Measurements from ENCODE around the gene RPL36. TPM values are rescaled to one million over a fixed set of nuclear protein-coding genes. Genes with fewer than 3 reads are reported as not detected.

RPL36 gene
- total and polyA plus RNA-seq, 9 of the 15 experiments (the other 6 are each of a cell fraction or from before 2014, with no cell fraction given), result 350 to 3,412 (median 1,507) TPM

- TF ChIP-seq MITF (IDR thresholded peaks at IDR 0.05) (peak; percentile 100), STAG1 (CRISPR knock-in tag; IDR thresholded peaks at IDR 0.05; ENCODE audit: borderline replicate concordance) (no peak), KDM1A (IDR thresholded peaks at IDR 0.05) (no peak), RFX7 (CRISPR knock-in tag; IDR thresholded peaks at IDR 0.05) (no peak), MYC (IDR thresholded peaks at IDR 0.05; ENCODE audit: low read depth, low read length) (peak; percentile 100), MYC (CRISPR knock-in tag; IDR thresholded peaks at IDR 0.05; ENCODE audit: borderline replicate concordance, low read depth) (peak; percentile 93), HLTF (IDR thresholded peaks at IDR 0.05) (no peak), BDP1 (IDR thresholded peaks at IDR 0.05; ENCODE audit: insufficient read depth, insufficient read length) (no peak), MTA2 (IDR thresholded peaks at IDR 0.05; ENCODE audit: low read depth) (no peak), GATAD2A (IDR thresholded peaks at IDR 0.05) (no peak), PHB (CRISPR knock-in tag; IDR thresholded peaks at IDR 0.05) (peak; percentile 80; the same call in 1 of the 2 replicates), SP2 (IDR thresholded peaks at IDR 0.05; ENCODE audit: extremely low read depth, low read depth, low read length, poor library complexity, severe bottlenecking) (no peak), EHMT2 (IDR thresholded peaks at IDR 0.05) (no peak), TEAD2 (tag; IDR thresholded peaks at IDR 0.05) (no peak), ZNF282 (CRISPR knock-in tag; IDR thresholded peaks at IDR 0.05) (no peak; the same call in 1 of the 2 replicates), ETS2 (tag; IDR thresholded peaks at IDR 0.05; ENCODE audit: borderline replicate concordance, poor library complexity, severe bottlenecking) (no peak), ZNF583 (CRISPR knock-in tag; IDR thresholded peaks at IDR 0.05) (0 out of 2 replicates have a peak, but pooled peaks have one; percentile 10), TARDBP (IDR thresholded peaks at IDR 0.05) (no peak), JUN (IDR thresholded peaks at IDR 0.05; ENCODE audit: borderline replicate concordance, low read depth, low read length) (peak; percentile 91), JUN (CRISPR knock-in tag; IDR thresholded peaks at IDR 0.05; ENCODE audit: borderline replicate concordance) (peak; percentile 77), STAT5B (CRISPR knock-in tag; IDR thresholded peaks at IDR 0.05) (no peak), TCFL5 (CRISPR knock-in tag; conservative IDR thresholded peaks at IDR 0.05) (no peak), EGR1 (conservative IDR thresholded peaks at IDR 0.05) (peak; percentile 77)
- TF ChIP-seq, protein P1, sequence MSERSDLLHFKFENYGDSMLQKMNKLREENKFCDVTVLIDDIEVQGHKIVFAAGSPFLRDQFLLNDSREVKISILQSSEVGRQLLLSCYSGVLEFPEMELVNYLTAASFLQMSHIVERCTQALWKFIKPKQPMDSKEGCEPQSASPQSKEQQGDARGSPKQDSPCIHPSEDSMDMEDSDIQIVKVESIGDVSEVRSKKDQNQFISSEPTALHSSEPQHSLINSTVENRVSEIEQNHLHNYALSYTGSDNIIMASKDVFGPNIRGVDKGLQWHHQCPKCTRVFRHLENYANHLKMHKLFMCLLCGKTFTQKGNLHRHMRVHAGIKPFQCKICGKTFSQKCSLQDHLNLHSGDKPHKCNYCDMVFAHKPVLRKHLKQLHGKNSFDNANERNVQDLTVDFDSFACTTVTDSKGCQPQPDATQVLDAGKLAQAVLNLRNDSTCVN (CRISPR knock-in tag; IDR thresholded peaks at IDR 0.05), result no peak
- TF ChIP-seq, protein P2, sequence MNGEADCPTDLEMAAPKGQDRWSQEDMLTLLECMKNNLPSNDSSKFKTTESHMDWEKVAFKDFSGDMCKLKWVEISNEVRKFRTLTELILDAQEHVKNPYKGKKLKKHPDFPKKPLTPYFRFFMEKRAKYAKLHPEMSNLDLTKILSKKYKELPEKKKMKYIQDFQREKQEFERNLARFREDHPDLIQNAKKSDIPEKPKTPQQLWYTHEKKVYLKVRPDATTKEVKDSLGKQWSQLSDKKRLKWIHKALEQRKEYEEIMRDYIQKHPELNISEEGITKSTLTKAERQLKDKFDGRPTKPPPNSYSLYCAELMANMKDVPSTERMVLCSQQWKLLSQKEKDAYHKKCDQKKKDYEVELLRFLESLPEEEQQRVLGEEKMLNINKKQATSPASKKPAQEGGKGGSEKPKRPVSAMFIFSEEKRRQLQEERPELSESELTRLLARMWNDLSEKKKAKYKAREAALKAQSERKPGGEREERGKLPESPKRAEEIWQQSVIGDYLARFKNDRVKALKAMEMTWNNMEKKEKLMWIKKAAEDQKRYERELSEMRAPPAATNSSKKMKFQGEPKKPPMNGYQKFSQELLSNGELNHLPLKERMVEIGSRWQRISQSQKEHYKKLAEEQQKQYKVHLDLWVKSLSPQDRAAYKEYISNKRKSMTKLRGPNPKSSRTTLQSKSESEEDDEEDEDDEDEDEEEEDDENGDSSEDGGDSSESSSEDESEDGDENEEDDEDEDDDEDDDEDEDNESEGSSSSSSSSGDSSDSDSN (IDR thresholded peaks at IDR 0.05; ENCODE audit: borderline replicate concordance in 1 of 2, low read depth in 2 of 2, low read length in 2 of 2), result peak; percentile 76 to 90; a peak in 3 of 4 replicates
Observed at GRCh38 chr19:5719961-5720790, 30.1 kb downstream of the RPL36 start, which contains the start of the genes CATSPERD and LONP1 (continued).

All from K562 (cell line).